ENCODE results near the gene CDH23.

- TF ChIP-seq CTCF (IDR thresholded peaks at IDR 0.05 in 8 of 11, conservative IDR thresholded peaks at IDR 0.05 in 3 of 11) = no peak
- no peak for TF ChIP-seq POLR2A (IDR thresholded peaks at IDR 0.05)
- TF ChIP-seq POLR2AphosphoS5 (IDR thresholded peaks at IDR 0.05) = no peak
Measured at GRCh38 chr10:71578069-71578468, 181.3 kb downstream of the CDH23 start.
